Measurements from ENCODE around the gene ARL10.
A peak's percentile ranks its signal among the peaks of the same experiment; 100 is the strongest.

Gene ARL10

DNA sequence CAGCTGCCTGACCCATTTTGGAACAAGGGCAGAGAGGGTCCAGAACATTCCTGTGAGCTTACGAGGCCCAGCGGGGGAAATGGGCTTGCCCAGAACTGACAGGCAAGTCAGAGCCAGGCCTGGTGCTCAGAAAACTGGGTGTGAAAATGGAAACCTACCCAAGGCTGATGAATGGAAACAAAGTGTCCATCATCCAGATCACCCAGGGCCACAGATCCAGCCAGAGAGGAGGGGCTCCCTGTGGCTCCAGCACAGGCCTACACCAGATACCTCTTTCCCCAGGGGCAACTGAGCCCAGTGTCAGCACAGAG, 47.9 kb downstream of the ARL10 start:
- no peak for DNase-seq

DNA sequence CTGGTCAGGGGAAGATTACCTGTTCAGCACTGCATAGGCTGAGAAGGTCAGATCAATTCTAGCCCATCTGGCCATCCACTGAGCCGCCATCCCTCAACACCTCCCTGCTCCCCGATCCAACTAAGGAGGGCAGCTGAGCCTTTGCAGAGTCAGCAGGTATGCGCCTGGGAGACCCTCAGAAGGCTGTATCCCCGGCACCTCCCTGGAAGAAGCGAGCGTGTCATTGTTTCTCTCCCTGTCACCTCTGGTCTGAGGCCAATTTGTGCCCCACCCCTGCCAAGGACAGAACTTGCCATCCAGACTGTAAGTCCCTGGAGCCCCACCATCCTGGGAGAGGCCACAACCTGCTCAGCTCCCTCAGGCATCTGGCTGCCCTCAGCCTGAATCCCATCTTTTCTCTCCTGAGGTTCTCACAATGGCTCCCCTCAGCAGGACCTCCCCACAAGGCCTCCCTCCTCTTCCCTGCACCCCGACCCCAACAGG, 48.5 kb downstream of the ARL10 start:
- DNase-seq: no peak

DNA sequence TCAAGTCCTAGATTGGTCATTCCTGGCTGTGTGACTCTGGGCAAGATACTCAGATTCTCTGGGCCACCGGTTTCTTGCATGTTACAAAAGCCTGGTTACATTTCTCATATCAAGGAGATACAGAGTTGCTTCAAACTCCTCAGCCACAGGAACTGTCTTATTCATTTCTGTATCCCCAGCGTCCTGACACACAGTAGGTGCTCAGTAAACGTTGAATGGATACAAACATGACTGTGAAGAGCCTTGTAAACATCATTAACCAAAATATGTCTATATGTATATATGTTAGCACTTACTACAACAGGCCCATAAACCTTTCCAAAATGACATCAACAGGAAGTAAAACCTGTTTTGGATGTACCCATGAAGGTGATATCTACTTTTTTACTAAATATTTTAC, 49.4 kb downstream of the ARL10 start:
- no peak for DNase-seq

DNA sequence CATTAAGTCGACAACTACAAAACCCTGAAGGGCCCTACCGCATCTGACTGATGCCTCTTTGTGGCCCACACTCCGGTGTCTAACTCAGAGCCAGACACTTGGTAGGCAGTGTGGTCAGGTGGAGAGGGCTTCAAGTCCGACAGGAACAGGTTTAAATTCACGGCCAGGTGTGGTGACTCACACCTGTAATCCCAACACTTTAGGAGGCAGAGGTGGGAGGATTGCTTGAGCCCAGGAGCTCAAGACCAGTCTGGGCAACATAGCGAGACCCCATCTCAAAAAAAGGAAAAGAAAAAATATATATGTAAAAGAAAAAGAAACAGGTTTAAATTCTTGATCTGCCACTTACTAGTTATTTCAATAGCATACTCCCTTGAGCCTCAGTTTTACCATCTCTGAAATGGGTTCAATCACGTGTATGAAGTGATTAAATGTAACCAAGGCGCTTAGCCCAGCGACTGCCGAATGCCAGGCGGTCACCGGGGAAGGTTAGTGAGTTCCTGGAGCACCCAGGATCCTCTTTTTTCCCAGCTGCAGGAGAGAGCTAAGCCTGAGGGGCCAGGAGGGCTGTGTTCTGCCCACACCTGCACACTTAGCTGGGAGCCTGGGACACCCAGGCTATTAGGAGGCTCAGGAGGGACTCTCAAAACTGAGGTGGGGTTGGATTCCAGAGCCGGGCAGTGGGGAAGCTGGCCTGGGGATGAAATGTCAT, 50.1 kb downstream of the ARL10 start:
- no peak for DNase-seq

DNA sequence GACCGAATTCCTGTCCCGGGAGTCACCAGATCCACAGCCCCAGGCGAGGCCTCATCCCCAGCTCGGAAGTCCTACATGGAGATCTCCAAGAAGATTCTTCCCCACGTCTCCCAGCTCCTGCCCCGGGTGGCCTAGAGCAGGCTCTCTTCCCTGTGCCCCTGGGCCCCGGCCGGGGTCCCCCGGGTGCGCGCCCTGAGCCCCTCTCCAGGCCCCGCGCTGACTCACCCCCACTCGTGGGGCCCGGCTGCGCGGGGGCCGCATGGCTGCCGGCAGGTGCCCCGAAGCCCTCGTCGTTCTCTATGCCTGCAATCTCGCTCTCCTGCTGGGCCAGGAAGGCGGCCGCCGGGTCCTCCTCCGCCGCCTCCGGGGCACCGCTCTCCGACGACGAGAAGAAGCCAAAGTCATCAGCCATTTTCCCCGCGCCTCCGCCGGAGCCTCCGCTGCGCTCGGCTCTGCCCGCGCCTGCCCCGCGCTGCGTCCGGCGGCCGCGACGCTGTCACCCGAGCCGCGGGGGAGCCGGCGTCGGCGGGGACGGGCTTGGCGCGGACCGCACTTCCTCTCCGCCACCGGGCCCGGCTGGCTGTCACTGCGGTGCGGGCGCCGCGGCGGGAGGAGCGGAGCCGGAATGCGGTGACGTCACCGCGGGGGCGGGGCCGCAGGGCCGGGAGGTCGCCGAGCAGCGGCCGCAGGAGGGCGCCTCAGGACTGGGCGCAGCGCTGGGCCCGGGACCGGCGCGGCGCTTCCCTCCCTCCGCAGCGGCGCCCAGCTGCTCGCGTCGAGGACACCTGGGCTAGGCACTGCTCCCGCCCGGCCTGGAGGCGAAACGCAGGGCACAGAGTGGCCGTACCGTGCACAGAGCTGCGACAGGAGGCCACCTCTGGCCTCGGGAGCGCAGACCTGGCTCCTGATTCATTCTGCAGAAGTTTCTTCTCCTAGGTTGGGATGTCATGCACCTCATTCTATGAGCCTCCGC, 51.0 kb downstream of the ARL10 start, which contains the start of gene CLTB:
Gene CLTB, minus strand, starts transcription at position 588 of the 973 bp plus-strand sequence. Its CDS starts 176 bp downstream, at position 412.
- peak; percentile 96 for DNase-seq

DNA sequence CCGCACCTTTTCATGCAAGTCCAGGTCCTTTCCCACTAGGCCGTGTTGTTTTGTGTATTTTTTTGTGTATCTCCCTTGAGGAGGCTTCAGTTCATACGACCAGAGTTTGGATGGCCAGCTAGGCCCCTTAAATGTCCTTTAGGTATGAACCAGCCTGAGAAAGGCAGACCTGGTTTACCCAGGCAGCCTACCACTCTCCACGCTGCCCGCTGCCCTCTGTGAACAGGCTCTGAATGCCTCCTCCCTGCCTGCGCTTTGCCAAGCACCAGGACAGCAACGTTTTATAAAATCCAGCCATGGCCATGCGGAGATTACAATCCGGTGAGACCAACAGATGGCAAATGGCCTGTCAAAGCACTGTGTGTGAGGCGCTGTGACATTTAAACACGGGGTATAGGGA, 51.7 kb downstream of the ARL10 start:
- no peak for DNase-seq

DNA sequence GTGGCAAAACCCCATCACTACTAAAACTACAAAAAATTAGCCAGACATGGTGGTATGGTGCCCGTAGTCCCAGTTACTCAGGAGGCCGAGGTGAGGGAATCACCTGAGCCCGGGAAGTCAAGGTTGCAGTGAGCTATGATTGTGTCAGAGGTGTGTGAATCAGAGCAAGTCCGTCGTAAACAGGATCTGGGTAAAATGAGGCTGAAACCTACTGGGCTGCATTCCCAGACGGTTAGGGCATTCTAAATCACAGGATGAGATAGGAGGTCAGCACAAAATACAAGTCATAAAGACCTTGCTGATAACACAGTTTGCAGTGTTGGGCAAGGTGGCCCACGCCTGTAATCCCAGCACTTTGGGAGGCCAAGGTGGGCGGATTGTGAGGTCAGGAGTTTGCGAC, 53.0 kb downstream of the ARL10 start:
- no peak for DNase-seq

DNA sequence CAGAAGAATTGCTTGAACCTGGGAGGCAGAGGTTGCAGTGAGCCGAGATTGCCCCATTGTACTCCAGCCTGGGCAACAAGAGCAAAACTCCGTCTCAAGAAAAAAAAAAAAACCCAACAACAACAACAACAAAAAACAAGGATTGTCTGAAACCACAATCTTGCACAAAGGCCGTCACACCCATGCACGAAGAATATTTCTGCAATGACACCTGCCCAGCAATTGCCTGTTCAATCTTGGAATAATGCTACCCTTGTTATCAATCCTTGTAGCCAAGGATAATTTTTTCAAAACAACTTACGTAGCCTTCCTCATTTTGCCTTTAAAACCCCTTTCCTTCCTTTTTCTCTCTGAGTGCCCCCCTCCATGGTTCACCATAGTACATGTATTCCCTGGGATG, 54.8 kb downstream of the ARL10 start:
- no peak for DNase-seq

DNA sequence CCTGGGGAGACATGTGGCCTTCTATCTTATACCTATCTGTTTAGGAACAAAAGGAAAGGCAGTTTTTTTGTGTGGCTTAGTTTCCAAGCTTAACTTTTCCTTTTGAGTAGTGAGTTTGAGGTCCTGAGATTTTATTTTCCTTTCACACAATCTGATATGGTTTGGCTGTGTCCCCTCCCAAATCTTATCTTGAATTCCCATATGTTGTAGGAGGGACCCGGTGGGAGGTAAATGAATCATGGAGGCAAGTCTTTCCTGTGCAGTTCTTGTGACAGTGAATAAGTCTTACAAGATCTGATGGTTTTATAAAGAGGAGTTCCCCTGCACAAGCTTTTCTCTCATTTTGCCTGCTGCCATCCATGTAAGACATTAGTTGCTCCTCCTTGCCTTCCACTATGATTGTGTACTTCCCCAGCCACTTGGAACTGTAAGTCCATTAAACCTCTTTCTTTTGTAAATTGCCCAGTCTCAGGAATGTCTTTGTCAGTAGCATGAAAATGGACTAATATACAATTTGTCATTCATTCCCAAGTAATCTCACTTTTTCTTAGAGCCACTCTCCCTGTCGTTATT, 55.8 kb downstream of the ARL10 start:
- no peak for DNase-seq

DNA sequence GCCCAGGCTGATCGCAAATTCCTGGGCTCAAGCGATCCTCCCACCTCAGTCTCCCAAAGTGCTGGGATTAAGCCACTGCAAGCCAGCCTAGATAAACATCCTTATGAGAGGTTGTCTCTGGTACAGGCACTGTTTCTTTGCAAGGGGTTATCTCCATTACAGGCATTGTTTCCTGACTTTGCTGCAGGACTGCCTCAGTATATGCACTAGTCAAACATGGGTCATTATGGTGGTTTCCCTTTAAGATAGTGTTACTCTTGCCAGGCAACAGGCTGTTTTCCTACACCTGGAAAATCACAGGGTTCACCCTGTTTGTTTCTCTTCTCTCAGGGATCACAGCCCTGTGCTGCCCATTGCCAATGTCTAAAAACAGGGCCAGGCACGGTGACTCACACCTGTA, 58.9 kb downstream of the ARL10 start:
- no peak for DNase-seq

DNA sequence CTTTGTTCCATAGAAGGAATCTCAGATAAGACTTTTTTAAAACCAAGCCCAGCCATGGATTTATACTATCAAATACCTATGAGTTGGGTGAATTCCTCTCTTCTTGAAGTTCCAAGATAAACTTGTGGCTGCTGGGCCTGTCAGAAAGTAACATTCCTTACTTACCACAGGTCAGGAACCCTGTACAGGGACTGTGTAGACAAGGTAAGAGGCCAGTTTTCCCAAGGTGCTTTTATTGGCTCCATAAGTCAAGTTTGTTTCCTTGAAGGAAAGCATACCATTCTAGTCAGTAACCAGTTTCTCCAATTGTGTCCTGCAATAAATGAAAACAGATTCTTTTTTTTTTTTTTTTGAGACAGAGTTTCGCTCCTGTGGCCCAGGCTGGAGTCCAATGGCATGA, 59.9 kb downstream of the ARL10 start:
- no peak for DNase-seq

DNA sequence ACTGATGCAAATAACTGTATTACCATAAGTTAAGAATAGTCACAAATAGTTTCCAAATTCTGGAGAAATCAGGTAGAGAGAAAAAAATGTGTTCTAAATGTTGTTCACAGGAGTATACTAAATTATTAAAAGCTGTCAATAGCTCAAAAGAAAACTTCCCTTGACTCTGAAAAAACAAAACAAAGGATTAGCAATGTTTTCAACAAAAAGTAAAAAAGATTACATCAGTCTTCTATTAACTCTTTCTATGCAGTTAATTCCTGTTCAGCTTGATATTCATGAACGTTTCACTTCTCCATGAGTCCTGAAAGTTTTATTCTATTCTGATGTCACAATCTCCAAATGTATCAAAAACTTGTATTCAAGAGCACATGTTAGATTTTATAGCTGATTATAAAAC, 60.5 kb downstream of the ARL10 start:
- no peak for DNase-seq

DNA sequence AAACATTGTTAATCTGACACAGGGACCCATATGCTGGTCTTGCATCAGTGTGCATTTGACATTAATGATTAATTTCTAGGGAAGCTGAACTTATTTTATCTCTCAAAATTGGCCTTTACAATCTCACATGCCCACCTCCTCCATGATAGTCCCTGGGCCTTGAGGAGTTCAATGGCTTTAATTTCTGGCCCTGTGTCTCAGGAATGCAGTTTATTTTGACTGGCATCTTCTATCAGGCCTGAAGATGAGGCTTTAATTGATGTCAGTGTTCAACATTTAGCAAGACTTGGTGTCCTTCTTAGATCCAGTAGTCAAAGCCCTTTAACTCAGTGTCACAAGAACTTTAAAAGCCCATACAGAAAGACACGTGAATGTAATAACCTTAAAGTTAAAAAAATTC, 61.6 kb downstream of the ARL10 start:
- no peak for DNase-seq

DNA sequence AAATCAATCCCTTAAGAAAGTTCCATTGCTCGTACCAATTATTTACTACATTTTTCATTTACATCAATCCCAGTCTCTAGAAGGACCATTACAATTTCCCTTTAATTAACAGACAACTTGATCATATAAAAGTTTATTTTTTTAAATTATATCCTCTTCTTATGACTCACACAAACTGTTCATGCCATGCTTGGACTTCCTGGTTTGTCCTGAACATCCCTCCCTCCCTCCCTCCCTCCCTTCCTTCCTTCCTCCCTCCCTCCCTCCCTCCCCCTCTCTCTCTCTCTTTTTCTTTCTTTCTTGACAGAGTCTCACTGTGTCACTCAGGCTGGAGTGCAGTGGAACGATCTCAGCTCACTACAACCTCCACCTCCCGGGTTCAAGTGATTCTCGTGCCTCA, 62.7 kb downstream of the ARL10 start:
- DNase-seq: no peak

DNA sequence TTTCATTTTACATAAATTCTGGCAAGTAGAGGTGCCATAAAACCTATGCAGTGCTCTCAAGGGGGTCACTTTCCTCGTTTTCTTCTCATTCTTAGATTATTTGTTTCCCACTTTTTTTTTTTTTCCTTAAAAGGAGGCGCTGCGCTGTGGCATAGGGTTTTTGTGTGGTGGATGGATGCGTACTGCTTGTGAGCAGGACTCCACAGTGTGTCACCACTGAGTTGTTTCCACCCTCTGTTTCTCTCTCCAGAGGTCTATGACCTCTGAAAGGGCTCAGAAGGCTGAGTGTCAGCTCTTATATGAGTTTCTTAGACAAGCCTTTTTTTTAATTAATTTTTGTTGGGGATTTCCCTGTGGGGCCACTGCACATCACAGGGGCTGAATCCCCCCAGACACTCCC, 64.7 kb downstream of the ARL10 start:
- no peak for DNase-seq
